T-helper 1 cell treated with Interleukin-12 subunit alpha and Interleukin-12 subunit beta and Interleukin-4 antibody, amounts not matched to agents 30 μg/mL and 1 μg/mL, for 36 hours (primary cell): ENCODE results near the gene SRSF9.
"Not testable (repeated sequence)": the region's sequence is repeated elsewhere in the genome, so short reads cannot be mapped to it uniquely, and the experiment has no call there.

Experiments used
- H3K27ac Mint-ChIP-seq: one replicate; pipeline ENCODE4 v1.8.0; 2021; ENCODE audit warnings: mild to moderate bottlenecking, mixed read lengths
- H3K27me3 Mint-ChIP-seq: one replicate; pipeline ENCODE4 v1.8.0; 2021; ENCODE audit warnings: low read depth, mixed read lengths
- H3K36me3 Mint-ChIP-seq: one replicate; pipeline ENCODE4 v1.8.0; 2021; ENCODE audit warnings: low read depth, mixed read lengths
- H3K4me1 Mint-ChIP-seq: one replicate; pipeline ENCODE4 v1.8.0; 2021; ENCODE audit warnings: low read depth, mixed read lengths
- H3K4me3 Mint-ChIP-seq: one replicate; pipeline ENCODE4 v1.8.0; 2021; ENCODE audit warnings: mild to moderate bottlenecking, moderate library complexity, mixed read lengths
- H3K9me3 Mint-ChIP-seq: one replicate; pipeline ENCODE4 v1.8.0; 2021; ENCODE audit warnings: mixed read lengths

The SRSF9 gene

DNA sequence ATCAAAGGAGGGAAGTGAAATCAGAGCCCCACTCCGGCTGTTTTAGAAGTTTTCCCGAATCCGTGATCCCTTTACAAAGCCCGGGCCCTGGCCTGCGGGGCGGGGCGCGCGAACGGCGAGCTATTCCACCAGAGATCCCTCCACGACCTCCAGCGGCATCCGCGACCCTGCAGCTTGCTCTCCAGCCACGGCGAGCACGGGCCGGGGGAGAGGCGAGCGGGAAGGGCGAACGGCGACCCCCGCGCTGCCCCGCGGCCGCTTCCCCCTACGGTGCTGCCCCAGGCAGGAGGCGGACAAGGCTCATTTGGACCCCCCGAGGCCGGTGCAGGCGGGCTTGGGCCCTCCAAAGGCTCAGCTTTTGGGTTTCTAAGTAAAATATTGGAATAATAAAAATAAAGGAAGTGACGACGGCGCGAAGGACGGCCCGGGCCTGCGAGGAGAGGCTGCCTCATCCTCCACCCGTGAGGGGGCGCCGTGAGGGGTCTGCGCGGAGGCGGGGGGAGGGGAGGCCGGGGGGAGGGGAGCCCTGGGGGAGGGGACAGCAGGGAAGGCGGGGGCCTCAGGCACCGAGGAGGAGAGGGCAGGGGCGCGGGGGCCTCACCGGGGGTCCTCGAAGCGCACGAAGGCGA is 613 bp downstream of the SRSF9 start:
- Mint-ChIP-seq H3K36me3 (peaks cover 21% of the 10 kb centered on the region), H3K4me3 (peak overlapping the region; percentile 93), H3K9me3 (no peaks in the 10 kb centered on the region), H3K4me1 (peaks cover 23% of the 10 kb centered on the region), H3K27ac (peak overlapping the region; percentile 85), H3K27me3 (peaks cover 4% of the 10 kb centered on the region)

DNA sequence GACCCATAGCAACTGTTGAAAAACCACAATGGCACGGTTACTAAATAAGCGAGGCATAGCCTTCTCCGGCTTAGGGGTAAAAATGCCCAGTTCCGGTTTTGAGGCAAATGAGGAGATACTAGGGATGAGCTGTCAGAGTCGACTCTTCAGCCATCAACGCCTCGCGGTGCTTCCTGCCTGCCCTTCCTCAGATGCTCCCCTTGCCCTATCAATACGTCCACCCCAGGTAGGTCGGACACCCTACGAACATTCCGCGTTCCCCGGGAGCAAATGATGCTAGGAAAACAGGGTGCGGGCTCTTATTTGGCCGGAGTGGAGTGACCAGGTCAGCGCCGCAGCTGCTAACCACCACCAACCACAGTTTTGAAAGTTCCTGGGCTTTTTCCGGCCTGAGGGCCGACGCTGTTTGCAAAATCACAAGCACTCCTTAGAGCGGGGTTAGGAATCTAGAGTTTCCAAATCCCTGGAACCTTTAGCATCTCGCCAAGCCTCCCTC is 1.2 kb downstream of the SRSF9 start:
- Mint-ChIP-seq H3K9me3 (no peaks in the 10 kb centered on the region), H3K4me3 (peak overlapping the region; percentile 87), H3K27me3 (peaks cover 4% of the 10 kb centered on the region), H3K27ac (peak overlapping the region; percentile 81), H3K4me1 (peaks cover 23% of the 10 kb centered on the region), H3K36me3 (peaks cover 25% of the 10 kb centered on the region)

DNA sequence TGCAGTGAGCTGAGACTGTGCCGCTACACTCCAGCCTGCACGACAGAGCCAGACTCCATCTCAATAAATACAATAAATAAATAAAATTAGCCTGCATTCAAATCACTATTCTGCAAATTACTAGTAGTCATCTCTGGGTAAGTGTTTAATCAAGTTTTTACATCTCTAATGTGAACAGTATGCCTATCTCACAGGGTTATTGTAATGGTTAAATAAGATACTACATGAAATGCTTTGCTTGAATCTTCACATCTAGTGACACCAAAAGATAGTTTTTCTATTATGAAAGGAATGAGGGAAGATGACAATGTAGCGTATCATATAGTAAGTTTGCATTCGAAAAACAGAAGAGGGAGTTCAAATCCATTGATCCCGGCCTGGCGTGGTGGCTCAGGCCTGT is 2.1 kb downstream of the SRSF9 start:
- no peaks in the 10 kb centered on the region for H3K27me3 Mint-ChIP-seq
- peaks cover 23% of the 10 kb centered on the region for H3K4me1 Mint-ChIP-seq
- H3K9me3 Mint-ChIP-seq, result no peaks in the 10 kb centered on the region
- H3K27ac Mint-ChIP-seq, result no peak overlapping the region
- H3K36me3 Mint-ChIP-seq, result peaks cover 30% of the 10 kb centered on the region
- peak overlapping the region; percentile 87 for H3K4me3 Mint-ChIP-seq

DNA sequence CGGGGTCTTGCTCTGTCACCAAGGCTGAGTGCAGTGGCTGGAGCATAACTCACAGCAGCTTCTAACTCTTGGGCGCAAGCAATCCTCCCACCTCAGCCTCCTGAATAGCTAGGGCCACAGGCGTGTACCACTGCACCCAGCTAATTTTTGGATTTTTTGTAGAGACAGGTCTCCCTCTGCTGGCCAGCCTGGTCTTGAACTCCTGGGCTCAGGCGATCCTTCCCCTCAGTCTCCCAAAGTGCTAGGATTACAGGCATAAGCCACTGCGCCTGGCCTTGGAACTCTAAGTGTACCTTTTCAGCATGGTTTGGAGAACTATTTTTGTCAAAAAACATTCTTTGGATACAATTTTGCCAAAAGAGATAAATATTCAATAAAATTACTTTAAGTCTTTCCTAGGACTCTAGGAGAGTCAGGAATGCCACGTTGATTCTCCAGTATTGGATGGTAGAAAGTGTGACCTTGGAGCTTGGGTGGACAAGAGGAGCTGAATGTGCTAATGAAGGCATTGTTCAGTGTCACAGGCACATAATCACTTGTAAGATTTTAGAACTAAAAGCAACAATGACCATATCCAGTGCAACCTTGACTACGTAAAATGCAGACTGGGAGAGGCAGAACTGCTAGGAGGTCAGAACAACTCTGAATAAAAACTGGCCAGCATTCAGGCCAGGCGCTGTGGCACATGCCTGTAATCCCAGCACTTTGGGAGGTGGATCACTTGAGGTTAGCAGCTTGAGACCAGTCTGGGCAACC is 2.8 kb downstream of the SRSF9 start:
- Mint-ChIP-seq H3K4me1 (peaks cover 23% of the 10 kb centered on the region), H3K4me3 (no peak overlapping the region), H3K9me3 (no peaks in the 10 kb centered on the region), H3K27ac (no peak overlapping the region), H3K27me3 (no peaks in the 10 kb centered on the region), H3K36me3 (peaks cover 37% of the 10 kb centered on the region)

DNA sequence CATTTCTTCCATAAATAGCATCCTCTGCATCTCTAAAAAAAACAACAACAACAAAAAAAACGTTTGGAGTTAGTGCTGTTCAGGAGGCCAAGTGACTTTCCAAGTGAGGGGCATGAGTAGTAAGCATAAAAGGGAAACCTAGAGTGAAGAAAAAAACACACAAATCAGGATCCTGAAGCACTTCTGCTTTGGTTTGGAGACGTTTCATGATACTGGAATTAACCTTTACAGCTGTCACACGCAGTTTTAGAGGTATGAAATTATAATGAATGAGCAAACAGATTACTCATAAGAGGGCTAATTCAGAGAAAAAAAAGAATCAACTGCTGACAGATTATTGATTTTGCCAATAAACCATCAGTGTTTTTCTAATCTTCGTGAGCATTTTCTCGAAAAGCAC is 3.8 kb downstream of the SRSF9 start:
- Mint-ChIP-seq H3K9me3 (no peaks in the 10 kb centered on the region), H3K27me3 (no peaks in the 10 kb centered on the region), H3K4me3 (no peak overlapping the region), H3K36me3 (peaks cover 40% of the 10 kb centered on the region), H3K27ac (no peak overlapping the region), H3K4me1 (peaks cover 19% of the 10 kb centered on the region)

DNA sequence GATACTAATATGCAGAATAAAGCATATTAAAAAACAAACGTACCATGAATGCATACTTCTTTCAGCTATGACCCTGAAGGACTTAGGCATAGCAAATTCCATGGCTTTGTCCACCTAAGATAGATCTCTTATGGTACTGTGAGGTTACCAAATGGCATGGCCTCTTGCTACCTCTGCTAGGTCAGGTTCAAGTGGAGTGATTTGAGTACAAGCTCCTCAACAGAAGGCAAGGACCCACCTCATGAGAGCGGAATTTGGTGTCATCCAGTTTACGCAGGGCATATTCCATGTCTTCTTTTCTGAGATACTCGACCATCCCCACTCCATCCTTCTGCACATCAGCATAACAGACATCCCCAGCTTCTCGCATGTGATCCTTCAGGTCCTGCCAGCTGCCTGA is 5.8 kb downstream of the SRSF9 start:
- Mint-ChIP-seq H3K9me3 (no peaks in the 10 kb centered on the region), H3K4me3 (no peak overlapping the region), H3K27me3 (no peaks in the 10 kb centered on the region), H3K36me3 (peaks cover 52% of the 10 kb centered on the region), H3K27ac (no peak overlapping the region), H3K4me1 (peaks cover 15% of the 10 kb centered on the region)

DNA sequence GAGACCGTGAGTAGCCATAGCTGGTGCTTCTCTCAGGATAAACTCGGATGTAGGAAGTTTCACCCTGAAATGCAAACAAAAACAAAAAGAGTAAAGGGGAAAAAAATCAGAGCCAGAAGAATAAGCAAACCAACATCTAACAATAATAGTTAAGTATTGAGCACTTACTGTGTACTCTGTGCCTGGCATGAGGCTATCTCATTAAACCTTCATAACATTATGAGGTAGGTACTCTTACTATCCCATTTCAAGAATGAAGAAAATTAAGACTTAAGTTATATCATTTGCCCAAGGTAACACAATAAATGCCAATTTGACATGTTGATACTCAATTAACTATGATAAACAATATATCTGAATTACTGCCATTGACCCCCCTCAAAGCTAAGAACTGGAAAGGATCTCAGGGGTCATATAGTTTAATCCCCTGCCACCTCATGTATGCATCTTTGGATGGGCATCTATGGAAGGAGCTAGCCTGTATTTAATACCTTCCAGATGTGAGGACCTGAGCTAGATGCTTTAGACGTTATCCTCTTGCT is 7.4 kb downstream of the SRSF9 start:
- Mint-ChIP-seq H3K27me3 (no peaks in the 10 kb centered on the region), H3K9me3 (no peaks in the 10 kb centered on the region), H3K4me1 (peaks cover 13% of the 10 kb centered on the region), H3K4me3 (no peak overlapping the region), H3K27ac (no peak overlapping the region), H3K36me3 (peaks cover 55% of the 10 kb centered on the region)

DNA sequence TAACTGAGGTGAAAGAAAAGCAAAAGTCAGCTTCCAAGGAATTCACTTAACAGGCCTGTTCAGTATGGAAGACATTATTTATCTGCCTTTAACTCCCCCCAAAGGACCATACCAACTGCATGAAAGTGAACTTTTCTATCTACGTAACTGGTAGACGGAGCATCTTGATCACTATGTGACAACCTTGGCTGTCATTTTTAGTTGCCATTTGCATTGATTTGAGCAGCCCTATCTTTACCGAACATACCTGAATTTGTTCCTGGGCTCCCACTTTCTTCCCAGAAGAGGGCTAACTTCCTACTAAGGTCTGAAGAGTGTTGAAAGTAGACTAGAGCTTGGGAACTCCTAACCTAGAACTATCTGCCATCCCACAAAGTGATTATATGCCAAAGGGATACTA is 9.4 kb downstream of the SRSF9 start:
- Mint-ChIP-seq H3K27ac (no peak overlapping the region), H3K4me3 (no peak overlapping the region), H3K4me1 (peaks cover 5% of the 10 kb centered on the region), H3K9me3 (no peaks in the 10 kb centered on the region), H3K36me3 (peaks cover 60% of the 10 kb centered on the region), H3K27me3 (no peaks in the 10 kb centered on the region)

DNA sequence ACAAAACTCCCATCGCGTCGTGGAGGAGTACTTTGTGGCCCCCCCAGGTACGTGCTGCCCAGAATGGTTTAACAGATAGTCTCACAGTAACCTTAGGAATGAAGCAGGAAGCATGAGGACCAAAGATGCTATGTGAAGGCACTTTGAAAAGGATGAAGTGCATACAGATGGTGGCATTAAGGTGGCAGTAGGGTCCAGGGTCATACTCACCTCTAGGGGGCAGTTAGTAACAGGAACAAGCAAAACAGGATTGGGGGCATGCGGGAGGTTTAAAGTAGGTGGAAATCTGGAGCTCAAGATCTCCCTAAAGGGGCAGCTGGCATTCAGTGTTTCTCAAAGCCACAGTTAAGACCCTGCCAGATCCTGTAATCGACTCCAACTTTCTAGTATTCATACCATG is 12.4 kb downstream of the SRSF9 start:
- Mint-ChIP-seq H3K27ac (no peak overlapping the region), H3K9me3 (no peaks in the 10 kb centered on the region), H3K36me3 (peaks cover 38% of the 10 kb centered on the region), H3K4me3 (no peak overlapping the region), H3K27me3 (no peaks in the 10 kb centered on the region), H3K4me1 (peaks cover 7% of the 10 kb centered on the region)

DNA sequence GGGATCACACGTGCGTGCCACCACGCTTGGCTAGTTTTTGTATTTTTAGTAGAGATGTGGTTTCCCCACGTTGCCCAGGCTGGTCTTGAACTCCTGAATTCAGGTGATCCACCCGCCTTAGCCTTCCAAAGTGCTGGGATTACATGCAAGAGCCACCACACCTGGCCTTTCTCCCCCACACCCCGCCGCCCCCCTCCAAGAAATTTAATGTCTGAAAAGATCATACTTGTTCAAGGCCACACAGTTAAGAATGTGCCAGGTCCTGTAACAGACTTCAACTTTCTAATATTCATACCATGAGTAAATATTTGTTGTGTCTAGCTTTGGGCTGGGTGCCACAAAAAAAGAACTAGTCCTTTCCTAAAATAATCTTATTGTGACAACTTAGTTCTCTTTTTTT is 14.2 kb downstream of the SRSF9 start:
- Mint-ChIP-seq H3K9me3 (no peaks in the 10 kb centered on the region), H3K4me1 (peaks cover 7% of the 10 kb centered on the region), H3K36me3 (peaks cover 29% of the 10 kb centered on the region), H3K4me3 (no peak overlapping the region), H3K27ac (no peak overlapping the region), H3K27me3 (no peaks in the 10 kb centered on the region)

DNA sequence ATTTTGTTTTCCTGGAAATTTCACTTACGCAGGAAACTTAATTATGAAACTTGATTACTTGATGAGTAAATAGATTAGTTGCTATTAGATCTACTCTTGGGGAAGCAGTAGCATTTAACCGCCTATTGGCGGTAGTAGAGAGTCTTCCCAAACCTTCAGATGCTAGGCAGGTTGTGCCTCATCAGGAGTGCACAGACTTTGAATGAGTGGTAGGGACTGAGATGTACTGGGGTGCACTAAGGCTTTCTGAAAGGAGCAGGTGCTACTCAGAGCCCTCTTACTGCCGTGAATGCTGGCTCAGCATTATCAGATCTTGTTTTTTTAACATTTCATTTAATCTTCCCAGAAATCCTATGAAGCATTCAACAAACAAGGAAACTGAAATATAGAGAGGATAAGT is 15.6 kb downstream of the SRSF9 start:
- no peaks in the 10 kb centered on the region for H3K27me3 Mint-ChIP-seq
- H3K9me3 Mint-ChIP-seq, result no peaks in the 10 kb centered on the region
- H3K4me3 Mint-ChIP-seq, result no peak overlapping the region
- H3K27ac Mint-ChIP-seq, result peak overlapping the region; percentile 11
- peaks cover 10% of the 10 kb centered on the region for H3K4me1 Mint-ChIP-seq
- peaks cover 23% of the 10 kb centered on the region for H3K36me3 Mint-ChIP-seq

DNA sequence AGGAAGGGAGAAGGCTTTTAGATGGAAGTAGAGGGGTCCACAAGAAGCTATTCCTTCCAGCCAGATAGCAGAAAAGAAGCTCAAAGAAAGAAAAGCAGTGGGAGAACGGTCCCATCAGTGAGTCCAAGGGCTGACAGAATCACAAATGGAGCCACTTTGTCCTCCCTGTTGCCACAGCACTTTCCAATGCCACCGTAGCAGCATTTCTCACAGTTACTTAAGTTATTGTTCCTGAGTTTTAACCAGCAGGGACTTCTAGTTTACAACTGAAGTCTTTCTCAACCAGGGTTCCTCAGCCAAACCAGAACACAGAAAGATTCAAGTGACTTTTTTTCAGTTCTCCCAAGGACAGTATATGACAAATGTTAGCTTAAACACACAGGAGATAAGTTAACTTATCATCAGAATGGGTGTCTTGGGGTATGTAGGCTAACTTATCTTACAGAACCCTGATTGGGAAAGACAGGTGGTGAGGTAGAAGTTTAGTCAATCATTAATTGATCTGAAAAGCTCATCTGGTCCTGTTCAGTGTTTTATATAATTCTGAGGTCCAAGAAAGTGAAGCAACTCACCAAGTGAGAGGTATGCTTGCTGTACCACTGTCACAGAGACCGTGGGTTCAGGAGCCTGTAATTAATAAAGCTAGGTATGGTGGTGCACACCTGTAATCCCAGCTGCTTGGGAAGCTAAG is 16.3 kb downstream of the SRSF9 start:
- Mint-ChIP-seq H3K4me1 (peaks cover 10% of the 10 kb centered on the region), H3K9me3 (no peaks in the 10 kb centered on the region), H3K27me3 (no peaks in the 10 kb centered on the region), H3K27ac (no peak overlapping the region), H3K36me3 (peaks cover 23% of the 10 kb centered on the region), H3K4me3 (no peak overlapping the region)

DNA sequence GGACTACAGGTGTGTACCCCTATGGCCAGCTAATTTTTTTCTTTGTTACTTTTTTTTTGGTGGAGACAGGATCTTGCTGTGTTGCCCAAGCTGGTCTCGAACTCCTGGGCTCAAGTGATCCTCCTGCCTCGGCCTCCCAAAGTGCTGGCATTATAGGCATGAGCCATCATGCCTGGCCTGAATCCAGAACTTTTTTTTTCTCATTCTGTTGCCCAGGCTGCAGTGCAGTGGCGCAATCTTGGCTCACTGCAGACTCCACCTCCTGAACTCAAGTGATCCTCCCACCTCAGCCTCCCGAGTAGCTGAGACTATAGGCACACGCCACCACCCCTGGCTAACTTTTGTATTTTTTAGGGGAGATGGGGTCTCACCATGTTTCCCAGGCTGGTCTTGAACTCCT is 17.0 kb downstream of the SRSF9 start:
- not testable (repeated sequence) for H3K9me3 Mint-ChIP-seq, H3K4me3 Mint-ChIP-seq, H3K27me3 Mint-ChIP-seq, H3K27ac Mint-ChIP-seq
- Mint-ChIP-seq H3K4me1 (peaks cover 15% of the 10 kb centered on the region), H3K36me3 (peaks cover 23% of the 10 kb centered on the region)

DNA sequence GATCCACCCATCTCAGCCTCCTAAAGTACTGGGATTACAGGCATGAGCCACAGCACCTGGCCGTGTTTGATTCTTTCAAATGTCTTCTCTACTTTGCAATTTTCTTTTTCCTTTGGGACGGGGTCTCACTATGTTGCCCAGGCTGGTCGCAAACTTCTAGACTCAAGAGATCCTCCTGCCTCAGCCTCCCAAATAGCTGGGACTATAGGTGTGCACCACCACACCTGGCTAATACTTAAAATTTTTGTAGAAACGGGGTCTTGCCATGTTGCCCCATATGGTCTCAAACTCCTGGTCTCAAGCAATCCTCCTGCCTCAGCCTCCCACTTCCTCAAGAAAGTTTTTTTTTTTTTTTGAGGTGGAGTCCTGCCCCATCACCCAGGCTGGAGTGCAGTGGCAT is 21.6 kb downstream of the SRSF9 start:
- Mint-ChIP-seq H3K36me3 (peaks cover 25% of the 10 kb centered on the region), H3K27ac (peak overlapping the region; percentile 49), H3K27me3 (no peaks in the 10 kb centered on the region), H3K9me3 (no peaks in the 10 kb centered on the region), H3K4me3 (peak overlapping the region; percentile 96), H3K4me1 (peaks cover 23% of the 10 kb centered on the region)

DNA sequence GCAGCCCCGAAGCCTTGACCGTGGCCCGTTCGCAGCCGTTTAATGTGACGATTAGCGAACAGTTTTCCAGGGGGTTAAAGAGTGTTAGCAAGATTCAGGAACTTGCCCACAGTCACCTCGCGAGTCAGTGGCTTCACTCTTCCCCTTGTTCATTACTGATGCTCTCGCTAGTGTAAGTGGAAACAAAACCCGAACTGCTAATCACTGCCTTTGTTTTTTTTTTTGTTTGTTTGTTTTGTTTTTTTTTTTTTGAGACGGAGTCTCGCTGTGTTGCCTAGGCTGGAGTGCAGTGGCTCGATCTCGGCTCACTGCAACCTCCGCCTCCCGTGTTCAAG is 22.7 kb downstream of the SRSF9 start:
- H3K9me3 Mint-ChIP-seq, H3K27me3 Mint-ChIP-seq: not testable (repeated sequence)
- H3K27ac Mint-ChIP-seq, result peak overlapping the region; percentile 92
- H3K4me1 Mint-ChIP-seq, result peaks cover 23% of the 10 kb centered on the region
- H3K36me3 Mint-ChIP-seq, result peaks cover 25% of the 10 kb centered on the region
- H3K4me3 Mint-ChIP-seq, result peak overlapping the region; percentile 96
